HEK293 (cell line): ENCODE measurements around the gene DOP1A.

Source experiments
- CTCF ChIA-PET: fragments of 350-600 bp; formaldehyde crosslinking; extraction: SDS; loops from one replicate; lab custom pipeline; 2021; ENCODE audit warnings: antibody characterized with exemption; lab: Yijun Ruan, JAX
- POLR2A ChIA-PET: fragments of 300-600 bp; formaldehyde crosslinking; extraction: SDS; loops from one replicate; lab custom pipeline; 2020; ENCODE audit warnings: antibody characterized with exemption, inconsistent platforms; lab: Yijun Ruan, JAX
- H3K27ac ChIP-seq: fragments of 200-500 bp; sonication (Bioruptor generic); 2 replicates; pipeline ENCODE4 v1.5.1; 2014; ENCODE audit warnings: low read depth, low read length, control low read depth, inconsistent platforms; ENCODE audit errors: extremely low read depth
- H3K36me3 ChIP-seq, 2 experiments: fragments of 200-500 bp in 1 of 2; sonication (Bioruptor generic) in 1 of 2; 1 replicate in 1 of 2; 2 replicates in 1 of 2; pipeline ENCODE4 v1.5.1; 2014 to 2017; ENCODE audit warnings: inconsistent platforms in 2 of 2, low read length in 2 of 2; ENCODE audit not compliant: control insufficient read depth in 2 of 2, insufficient read depth in 1 of 2
- H3K4me1 ChIP-seq: fragments of 200-500 bp; sonication (Bioruptor generic); 2 replicates; pipeline ENCODE4 v1.5.1; 2014; ENCODE audit warnings: mild to moderate bottlenecking, low read length, inconsistent platforms; ENCODE audit not compliant: control insufficient read depth, insufficient read depth
- H3K4me3 ChIP-seq: 2 replicates; pipeline ENCODE4 v1.5.1; 2011; ENCODE audit warnings: low read depth, mild to moderate bottlenecking, control low read depth, low read length, moderate library complexity
- H3K9me3 ChIP-seq: fragments of 200-500 bp; sonication (Bioruptor generic); 2 replicates; pipeline ENCODE4 v1.5.1; 2014; ENCODE audit warnings: low read depth, low read length, inconsistent platforms; ENCODE audit not compliant: control insufficient read depth, insufficient read depth
- EGR2 ChIP-seq: fragments of 450-650 bp; formaldehyde crosslinking; IDR thresholded peaks from 2 replicates; pipeline ENCODE4 v1.5.1; 2016; ENCODE audit warnings: low read depth, missing biosample characterization, missing genetic modification characterization
- HOXC10 ChIP-seq: sonication (generic); formaldehyde crosslinking; IDR thresholded peaks from 2 replicates; pipeline ENCODE4 v1.8.1; 2023; ENCODE audit warnings: mild to moderate bottlenecking, missing genetic modification reagents
- KLF7 ChIP-seq: fragments of 450-650 bp; formaldehyde crosslinking; IDR thresholded peaks from 2 replicates; pipeline ENCODE4 v1.5.1; 2016; ENCODE audit warnings: missing biosample characterization, missing genetic modification characterization, borderline replicate concordance
- MYNN ChIP-seq: fragments of 450-650 bp; formaldehyde crosslinking; IDR thresholded peaks from 2 replicates; pipeline ENCODE4 v1.5.1; 2016; ENCODE audit warnings: missing biosample characterization, missing genetic modification characterization, borderline replicate concordance
- SCRT1 ChIP-seq: fragments of 450-650 bp; formaldehyde crosslinking; IDR thresholded peaks from 2 replicates; pipeline ENCODE4 v1.5.1; 2016; ENCODE audit warnings: missing biosample characterization, missing genetic modification characterization, borderline replicate concordance
- ZBTB20 ChIP-seq: fragments of 450-650 bp; formaldehyde crosslinking; IDR thresholded peaks from 2 replicates; pipeline ENCODE4 v1.5.1; 2016; ENCODE audit warnings: missing biosample characterization, missing genetic modification characterization
- ZEB2 ChIP-seq: fragments of 450-650 bp; formaldehyde crosslinking; IDR thresholded peaks from 2 replicates; pipeline ENCODE4 v1.5.1; 2016; ENCODE audit warnings: missing biosample characterization, missing genetic modification characterization
- ZFHX2 ChIP-seq: fragments of 450-650 bp; formaldehyde crosslinking; conservative IDR thresholded peaks from 2 replicates; pipeline ENCODE4 v1.5.1; 2016; ENCODE audit warnings: missing biosample characterization, missing genetic modification characterization
- ZFP3 ChIP-seq: fragments of 450-650 bp; formaldehyde crosslinking; IDR thresholded peaks from 2 replicates; pipeline ENCODE4 v1.5.1; 2016; ENCODE audit warnings: low read depth, missing biosample characterization, missing genetic modification characterization
- ZNF157 ChIP-seq: fragments of 450-650 bp; formaldehyde crosslinking; IDR thresholded peaks from 2 replicates; pipeline ENCODE4 v1.5.1; 2016; ENCODE audit warnings: missing biosample characterization, missing genetic modification characterization
- ZNF169 ChIP-seq: fragments of 450-650 bp; formaldehyde crosslinking; IDR thresholded peaks from 2 replicates; pipeline ENCODE4 v1.5.1; 2016; ENCODE audit warnings: missing biosample characterization, missing genetic modification characterization
- ZNF248 ChIP-seq: fragments of 450-650 bp; formaldehyde crosslinking; IDR thresholded peaks from 2 replicates; pipeline ENCODE4 v1.5.1; 2017; ENCODE audit warnings: missing biosample characterization, missing genetic modification characterization
- ZNF404 ChIP-seq: fragments of 450-650 bp; formaldehyde crosslinking; IDR thresholded peaks from 2 replicates; pipeline ENCODE4 v1.5.1; 2017; ENCODE audit warnings: missing biosample characterization, missing genetic modification characterization
- ZNF416 ChIP-seq: fragments of 450-650 bp; formaldehyde crosslinking; IDR thresholded peaks from 2 replicates; pipeline ENCODE4 v1.5.1; 2016; ENCODE audit warnings: missing biosample characterization, missing genetic modification characterization
- ZNF510 ChIP-seq: fragments of 450-650 bp; formaldehyde crosslinking; IDR thresholded peaks from 2 replicates; pipeline ENCODE4 v1.5.1; 2018; ENCODE audit warnings: mild to moderate bottlenecking, missing genetic modification characterization, missing biosample characterization; ENCODE audit not compliant: insufficient replicate concordance
- ZNF521 ChIP-seq: fragments of 450-650 bp; formaldehyde crosslinking; IDR thresholded peaks from 2 replicates; pipeline ENCODE4 v1.5.1; 2017; ENCODE audit warnings: missing biosample characterization, mild to moderate bottlenecking, missing genetic modification characterization
- ZNF529 ChIP-seq: fragments of 450-650 bp; formaldehyde crosslinking; IDR thresholded peaks from 2 replicates; pipeline ENCODE4 v1.5.1; 2017; ENCODE audit warnings: missing genetic modification characterization, missing biosample characterization; ENCODE audit not compliant: insufficient replicate concordance
- ZNF544 ChIP-seq: fragments of 450-650 bp; formaldehyde crosslinking; IDR thresholded peaks from 2 replicates; pipeline ENCODE4 v1.5.0; 2017; ENCODE audit warnings: missing biosample characterization, missing genetic modification characterization
- ZNF555 ChIP-seq: fragments of 450-650 bp; formaldehyde crosslinking; conservative IDR thresholded peaks from 2 replicates; pipeline ENCODE4 v1.5.1; 2017; ENCODE audit warnings: missing biosample characterization, mild to moderate bottlenecking, missing genetic modification characterization, inconsistent platforms
- ZNF664 ChIP-seq: fragments of 450-650 bp; formaldehyde crosslinking; IDR thresholded peaks from 2 replicates; pipeline ENCODE4 v1.5.1; 2016; ENCODE audit warnings: missing biosample characterization, missing genetic modification characterization
- ZNF692 ChIP-seq: fragments of 450-650 bp; formaldehyde crosslinking; IDR thresholded peaks from 2 replicates; pipeline ENCODE4 v1.5.1; 2016; ENCODE audit warnings: missing biosample characterization, missing genetic modification characterization
- TF ChIP-seq, protein P1 (sequence below): fragments of 450-650 bp; formaldehyde crosslinking; IDR thresholded peaks from 2 replicates; pipeline ENCODE4 v1.5.1; 2016; ENCODE audit warnings: missing biosample characterization, missing genetic modification characterization
- TF ChIP-seq, protein P2 (sequence below): fragments of 450-650 bp; formaldehyde crosslinking; IDR thresholded peaks from 2 replicates; pipeline ENCODE4 v1.5.1; 2016; ENCODE audit warnings: missing biosample characterization, missing genetic modification characterization
- TF ChIP-seq, protein P3 (sequence below): fragments of 450-650 bp; formaldehyde crosslinking; IDR thresholded peaks from 2 replicates; pipeline ENCODE4 v1.5.1; 2016; ENCODE audit warnings: missing biosample characterization, missing genetic modification characterization
- TF ChIP-seq, protein P4 (sequence below): fragments of 450-650 bp; formaldehyde crosslinking; IDR thresholded peaks from 2 replicates; pipeline ENCODE4 v1.5.1; 2016; ENCODE audit warnings: missing biosample characterization, missing genetic modification characterization

The DOP1A gene

DNA sequence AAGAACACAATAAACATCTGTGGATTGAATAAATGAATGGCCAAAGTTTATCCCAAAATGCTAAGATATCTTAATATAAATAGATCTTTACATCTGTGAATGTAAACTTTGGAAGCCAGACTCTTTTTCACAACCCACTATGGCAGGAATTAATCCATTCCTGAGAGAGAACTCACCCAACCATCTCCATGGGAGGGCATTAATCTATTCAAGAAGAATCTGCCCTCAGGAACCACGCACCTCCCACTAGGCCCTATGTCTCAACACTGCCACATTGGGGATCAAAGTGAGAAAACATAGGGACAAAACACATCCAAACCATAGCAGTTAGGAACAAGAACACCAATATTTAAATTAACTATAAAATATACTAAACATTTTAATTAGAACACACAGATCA, 5.2 kb upstream of the DOP1A start:
- ChIA-PET POLR2A (no interaction called here), CTCF (interaction anchor here (1.0 to 1.2 kb wide), 2 partner anchors 149 to 791 kb away, joined by 3 to 4 read pairs; no protein-coding TSS in a partner anchor)
- no peaks in the 10 kb centered on the region for H3K9me3 ChIP-seq
- H3K36me3 ChIP-seq = peaks cover 2 to 32% of the 10 kb centered on the region in 2 experiments; a peak in 2 of 3 replicates
- no peak overlapping the region for H3K4me3 ChIP-seq
- H3K4me1 ChIP-seq = no peaks in the 10 kb centered on the region
- TF ChIP-seq ZEB2 (tag by site-specific recombination) (no peak), EGR2 (no peak), ZNF544 (no peak), ZNF555 (tag by site-specific recombination) (no peak), ZNF510 (tag by site-specific recombination) (no peak), KLF7 (tag by site-specific recombination) (no peak), ZNF521 (tag by site-specific recombination) (no peak), SCRT1 (no peak), ZNF157 (tag by site-specific recombination) (no peak), ZNF664 (tag by site-specific recombination) (no peak)
- TF ChIP-seq, protein P1, sequence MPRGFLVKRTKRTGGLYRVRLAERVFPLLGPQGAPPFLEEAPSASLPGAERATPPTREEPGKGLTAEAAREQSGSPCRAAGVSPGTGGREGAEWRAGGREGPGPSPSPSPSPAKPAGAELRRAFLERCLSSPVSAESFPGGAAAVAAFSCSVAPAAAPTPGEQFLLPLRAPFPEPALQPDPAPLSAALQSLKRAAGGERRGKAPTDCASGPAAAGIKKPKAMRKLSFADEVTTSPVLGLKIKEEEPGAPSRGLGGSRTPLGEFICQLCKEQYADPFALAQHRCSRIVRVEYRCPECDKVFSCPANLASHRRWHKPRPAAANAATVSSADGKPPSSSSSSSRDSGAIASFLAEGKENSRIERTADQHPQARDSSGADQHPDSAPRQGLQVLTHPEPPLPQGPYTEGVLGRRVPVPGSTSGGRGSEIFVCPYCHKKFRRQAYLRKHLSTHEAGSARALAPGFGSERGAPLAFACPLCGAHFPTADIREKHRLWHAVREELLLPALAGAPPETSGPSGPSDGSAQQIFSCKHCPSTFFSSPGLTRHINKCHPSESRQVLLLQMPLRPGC (tag by site-specific recombination) = no peak
- TF ChIP-seq, protein P2, sequence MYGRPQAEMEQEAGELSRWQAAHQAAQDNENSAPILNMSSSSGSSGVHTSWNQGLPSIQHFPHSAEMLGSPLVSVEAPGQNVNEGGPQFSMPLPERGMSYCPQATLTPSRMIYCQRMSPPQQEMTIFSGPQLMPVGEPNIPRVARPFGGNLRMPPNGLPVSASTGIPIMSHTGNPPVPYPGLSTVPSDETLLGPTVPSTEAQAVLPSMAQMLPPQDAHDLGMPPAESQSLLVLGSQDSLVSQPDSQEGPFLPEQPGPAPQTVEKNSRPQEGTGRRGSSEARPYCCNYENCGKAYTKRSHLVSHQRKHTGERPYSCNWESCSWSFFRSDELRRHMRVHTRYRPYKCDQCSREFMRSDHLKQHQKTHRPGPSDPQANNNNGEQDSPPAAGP (tag by site-specific recombination) = no peak
- no peak overlapping the region for H3K27ac ChIP-seq

- Histone ChIP-seq H3K4me3 (peak within 1 kb of the TSS; percentile 75), H3K4me1 (peaks cover 5% of the 10 kb centered on the region; the same call in 1 of the 2 replicates), H3K27ac (peak within 1 kb of the TSS; percentile 54; the same call in 1 of the 2 replicates), H3K9me3 (no peaks in the 10 kb centered on the region), H3K36me3 (peaks cover 0 to 13% of the 10 kb centered on the region in 2 experiments; a peak in 1 of 3 replicates)
- ChIA-PET POLR2A (interaction anchor here (0.7 to 1.7 kb wide), 13 partner anchors 12 to 922 kb away, joined by 3 to 11 read pairs (median 4); partner anchors contain the start of genes CYB5R4, PGM3, PRSS35 and RWDD2A), CTCF (interaction anchor here (0.5 to 8.8 kb wide), 86 partner anchors 8 to 1316 kb away, joined by 3 to 240 read pairs (median 4); partner anchors contain the start of genes IBTK, PGM3, PRSS35 and RWDD2A)
- TF ChIP-seq ZFP3 (tag by site-specific recombination) (no peak), ZNF529 (tag by site-specific recombination) (no peak), ZNF248 (tag by site-specific recombination) (no peak), MYNN (tag by site-specific recombination) (no peak), ZBTB20 (tag by site-specific recombination) (peak; percentile 95), ZNF169 (tag by site-specific recombination) (no peak), ZFHX2 (tag by site-specific recombination) (peak; percentile 76), ZNF404 (tag by site-specific recombination) (no peak), HOXC10 (CRISPR knock-in tag) (no peak), ZNF692 (tag by site-specific recombination) (no peak), ZNF416 (no peak)
- TF ChIP-seq, protein P3, sequence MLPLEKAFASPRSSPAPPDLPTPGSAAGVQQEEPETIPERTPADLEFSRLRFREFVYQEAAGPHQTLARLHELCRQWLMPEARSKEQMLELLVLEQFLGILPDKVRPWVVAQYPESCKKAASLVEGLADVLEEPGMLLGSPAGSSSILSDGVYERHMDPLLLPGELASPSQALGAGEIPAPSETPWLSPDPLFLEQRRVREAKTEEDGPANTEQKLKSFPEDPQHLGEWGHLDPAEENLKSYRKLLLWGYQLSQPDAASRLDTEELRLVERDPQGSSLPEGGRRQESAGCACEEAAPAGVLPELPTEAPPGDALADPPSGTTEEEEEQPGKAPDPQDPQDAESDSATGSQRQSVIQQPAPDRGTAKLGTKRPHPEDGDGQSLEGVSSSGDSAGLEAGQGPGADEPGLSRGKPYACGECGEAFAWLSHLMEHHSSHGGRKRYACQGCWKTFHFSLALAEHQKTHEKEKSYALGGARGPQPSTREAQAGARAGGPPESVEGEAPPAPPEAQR (tag by site-specific recombination) = no peak
- TF ChIP-seq, protein P4, sequence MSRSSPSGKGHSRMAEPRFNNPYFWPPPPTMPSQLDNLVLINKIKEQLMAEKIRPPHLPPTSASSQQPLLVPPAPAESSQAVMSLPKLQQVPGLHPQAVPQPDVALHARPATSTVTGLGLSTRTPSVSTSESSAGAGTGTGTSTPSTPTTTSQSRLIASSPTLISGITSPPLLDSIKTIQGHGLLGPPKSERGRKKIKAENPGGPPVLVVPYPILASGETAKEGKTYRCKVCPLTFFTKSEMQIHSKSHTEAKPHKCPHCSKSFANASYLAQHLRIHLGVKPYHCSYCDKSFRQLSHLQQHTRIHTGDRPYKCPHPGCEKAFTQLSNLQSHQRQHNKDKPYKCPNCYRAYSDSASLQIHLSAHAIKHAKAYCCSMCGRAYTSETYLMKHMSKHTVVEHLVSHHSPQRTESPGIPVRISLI (tag by site-specific recombination) = no peak
Observed at GRCh38 chr6:83065511-83066192, 1.8 kb upstream of the DOP1A start, which contains the start of gene UBE3D. Gene UBE3D, minus strand, starts transcription at chr6:83065841. Its CDS starts 123 bp downstream, at chr6:83065718.
